Transverse colon (tissue), 4 donors: ENCODE results near the gene PCNT.

Source experiments
- EP300 ChIP-seq: sonication (generic); formaldehyde crosslinking; IDR thresholded peaks from one replicate; pipeline ENCODE4 v1.6.1; 2017; ENCODE audit warnings: antibody characterized with exemption, low read depth
- POLR2A ChIP-seq: fragments of 450-650 bp; IDR thresholded peaks from one replicate; pipeline ENCODE4 v1.6.1; 2016; ENCODE audit warnings: antibody characterized with exemption, mild to moderate bottlenecking, moderate library complexity
- POLR2AphosphoS5 ChIP-seq, 3 donors: sonication (generic); formaldehyde crosslinking; IDR thresholded peaks; one replicate each; pipeline ENCODE4 v1.6.1; 2016; ENCODE audit warnings: antibody characterized with exemption in 3 of 3
- TF ChIP-seq, protein P1 (sequence below), 5 experiments: fragments of 200-600 bp in 3 of 5; fragments of 450-650 bp in 2 of 5; sonication (generic) in 3 of 5; IDR thresholded peaks; 1 replicate in 2 of 5; 2 replicates in 3 of 5; pipeline ENCODE4 v1.5.1; 2016 to 2017; ENCODE audit warnings: antibody characterized with exemption in 5 of 5, inconsistent platforms in 3 of 5, mild to moderate bottlenecking in 2 of 5, moderate library complexity in 1 of 5

- TF ChIP-seq, protein P1, sequence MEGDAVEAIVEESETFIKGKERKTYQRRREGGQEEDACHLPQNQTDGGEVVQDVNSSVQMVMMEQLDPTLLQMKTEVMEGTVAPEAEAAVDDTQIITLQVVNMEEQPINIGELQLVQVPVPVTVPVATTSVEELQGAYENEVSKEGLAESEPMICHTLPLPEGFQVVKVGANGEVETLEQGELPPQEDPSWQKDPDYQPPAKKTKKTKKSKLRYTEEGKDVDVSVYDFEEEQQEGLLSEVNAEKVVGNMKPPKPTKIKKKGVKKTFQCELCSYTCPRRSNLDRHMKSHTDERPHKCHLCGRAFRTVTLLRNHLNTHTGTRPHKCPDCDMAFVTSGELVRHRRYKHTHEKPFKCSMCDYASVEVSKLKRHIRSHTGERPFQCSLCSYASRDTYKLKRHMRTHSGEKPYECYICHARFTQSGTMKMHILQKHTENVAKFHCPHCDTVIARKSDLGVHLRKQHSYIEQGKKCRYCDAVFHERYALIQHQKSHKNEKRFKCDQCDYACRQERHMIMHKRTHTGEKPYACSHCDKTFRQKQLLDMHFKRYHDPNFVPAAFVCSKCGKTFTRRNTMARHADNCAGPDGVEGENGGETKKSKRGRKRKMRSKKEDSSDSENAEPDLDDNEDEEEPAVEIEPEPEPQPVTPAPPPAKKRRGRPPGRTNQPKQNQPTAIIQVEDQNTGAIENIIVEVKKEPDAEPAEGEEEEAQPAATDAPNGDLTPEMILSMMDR (IDR thresholded peaks at IDR 0.05): no peak
- TF ChIP-seq POLR2A (no peak), POLR2AphosphoS5 (IDR thresholded peaks at IDR 0.05) (no peak), EP300 (no peak)
Measured at GRCh38 chr21:46441961-46442498, 118.1 kb downstream of the PCNT start.
